Measurements from ENCODE around the gene CACNA1C. TPM values are rescaled to one million over a fixed set of nuclear protein-coding genes. Genes with fewer than 3 reads are reported as not detected.

The CACNA1C gene
- total RNA-seq, 2 experiments from 2014 or later: 0.69 to 1.4 TPM

- POLR2A ChIA-PET: no interaction called here
These were observed 679.5 kb downstream of the CACNA1C start for GRCh38 chr12:2732290-2732689.

GRCh38 chr12:2733493-2734355, 680.9 kb downstream of the CACNA1C start:
- Histone ChIP-seq H3K9me2 (ENCODE audit: insufficient read depth, low read length) (no peaks in the 10 kb centered on the region), H3K4me2 (ENCODE audit: low read length) (no peak overlapping the region), H3K9me3 (ENCODE audit: low read length) (no peaks in the 10 kb centered on the region), H3K4me3 (ENCODE audit: low read depth, low read length, poor library complexity, severe bottlenecking) (no peak overlapping the region), H2AFZ (ENCODE audit: low read length) (no peak overlapping the region), H3K4me1 (ENCODE audit: insufficient read depth, low read length, poor library complexity, severe bottlenecking) (no peaks in the 10 kb centered on the region), H3K79me2 (ENCODE audit: insufficient read depth, low read depth, low read length) (no peaks in the 10 kb centered on the region), H4K20me1 (ENCODE audit: insufficient read depth, low read length) (no peaks in the 10 kb centered on the region), H3K27ac (ENCODE audit: low read depth, low read length, poor library complexity, severe bottlenecking) (no peak overlapping the region), H3K36me3 (ENCODE audit: insufficient read depth, low read length) (no peaks in the 10 kb centered on the region)
- TF ChIP-seq CTCF (conservative IDR thresholded peaks at IDR 0.05; ENCODE audit: low read length) (no peak), EZH2phosphoT487 (IDR thresholded peaks at IDR 0.05; ENCODE audit: borderline replicate concordance, low read depth, low read length) (no peak)
- intact Hi-C loops (cut with micrococcal nuclease; ENCODE audit: unreplicated experiment): no loop called here
- ChIA-PET POLR2A (no interaction called here), CTCF (ENCODE audit: unreplicated experiment) (interaction anchor here (0.6 kb wide), 1 partner anchor 12 kb away, joined by 3 read pairs; no protein-coding TSS in a partner anchor)
- BruUV-seq (replicated peaks): no TSS peak
- DNase-seq (ENCODE audit: low spot score): no peak

More at GRCh38 chr12:2732290-2732689, 679.5 kb downstream of the CACNA1C start:
- BruUV-seq (replicated peaks): no TSS peak
- no peaks in the 10 kb centered on the region for H3K4me1 ChIP-seq (ENCODE audit: insufficient read depth, low read length, poor library complexity, severe bottlenecking)
- no peak overlapping the region for H3K4me3 ChIP-seq (ENCODE audit: low read depth, low read length, poor library complexity, severe bottlenecking)
- no peak for DNase-seq (ENCODE audit: low spot score)
- no peaks in the 10 kb centered on the region for H3K79me2 ChIP-seq (ENCODE audit: insufficient read depth, low read depth, low read length)
- H3K27ac ChIP-seq (ENCODE audit: low read depth, low read length, poor library complexity, severe bottlenecking): no peak overlapping the region
- H3K9me2 ChIP-seq (ENCODE audit: insufficient read depth, low read length): no peaks in the 10 kb centered on the region
- no peak overlapping the region for H3K4me2 ChIP-seq (ENCODE audit: low read length)
- no peaks in the 10 kb centered on the region for H3K36me3 ChIP-seq (ENCODE audit: insufficient read depth, low read length)
- no peak for TF ChIP-seq EZH2phosphoT487 (IDR thresholded peaks at IDR 0.05; ENCODE audit: borderline replicate concordance, low read depth, low read length)
- no peak for TF ChIP-seq CTCF (conservative IDR thresholded peaks at IDR 0.05; ENCODE audit: low read length)
- no peaks in the 10 kb centered on the region for H3K9me3 ChIP-seq (ENCODE audit: low read length)
- H4K20me1 ChIP-seq (ENCODE audit: insufficient read depth, low read length): no peaks in the 10 kb centered on the region
- no peak overlapping the region for H2AFZ ChIP-seq (ENCODE audit: low read length)
- CTCF ChIA-PET (ENCODE audit: unreplicated experiment): no interaction called here
- intact Hi-C loops (cut with micrococcal nuclease; ENCODE audit: unreplicated experiment): no loop called here

- BruUV-seq (replicated peaks): no TSS peak
- Histone ChIP-seq H3K9me3 (ENCODE audit: low read length) (no peaks in the 10 kb centered on the region), H3K9me2 (ENCODE audit: insufficient read depth, low read length) (no peaks in the 10 kb centered on the region), H3K36me3 (ENCODE audit: insufficient read depth, low read length) (no peaks in the 10 kb centered on the region), H3K4me3 (ENCODE audit: low read depth, low read length, poor library complexity, severe bottlenecking) (no peak overlapping the region), H3K79me2 (ENCODE audit: insufficient read depth, low read depth, low read length) (no peaks in the 10 kb centered on the region), H3K4me2 (ENCODE audit: low read length) (no peak overlapping the region), H2AFZ (ENCODE audit: low read length) (no peak overlapping the region), H3K4me1 (ENCODE audit: insufficient read depth, low read length, poor library complexity, severe bottlenecking) (no peaks in the 10 kb centered on the region), H3K27ac (ENCODE audit: low read depth, low read length, poor library complexity, severe bottlenecking) (no peak overlapping the region), H4K20me1 (ENCODE audit: insufficient read depth, low read length) (no peaks in the 10 kb centered on the region)
- TF ChIP-seq EZH2phosphoT487 (IDR thresholded peaks at IDR 0.05; ENCODE audit: borderline replicate concordance, low read depth, low read length) (no peak), CTCF (conservative IDR thresholded peaks at IDR 0.05; ENCODE audit: low read length) (no peak)
- DNase-seq (ENCODE audit: low spot score): no peak
- intact Hi-C loops (cut with micrococcal nuclease; ENCODE audit: unreplicated experiment): no loop called here
- ChIA-PET CTCF (ENCODE audit: unreplicated experiment) (no interaction called here), POLR2A (no interaction called here)
These were observed 682.6 kb downstream of the CACNA1C start for GRCh38 chr12:2735432-2735831.
